Measurements from ENCODE around the gene ZNF429. TPM values are rescaled to one million over a fixed set of nuclear protein-coding genes. Genes with fewer than 3 reads are reported as not detected.
"Not testable (repeated sequence)": the region's sequence is repeated elsewhere in the genome, so short reads cannot be mapped to it uniquely, and the experiment has no call there.

Gene ZNF429
- total RNA-seq, 1 donor from 2014 or later = 6.3 TPM

GRCh38 chr19:21468791-21469190, 36.6 kb upstream of the ZNF429 start:
- Histone ChIP-seq H3K36me3 (ENCODE audit: control insufficient read depth, insufficient read depth, low read length) (no peaks in the 10 kb centered on the region), H3K4me3 (ENCODE audit: low read depth, low read length) (no peak overlapping the region), H3K27me3 (ENCODE audit: control insufficient read depth, insufficient read depth, low read length) (no peaks in the 10 kb centered on the region)
- no peak for DNase-seq (ENCODE audit: low read depth)
- no peak for TF ChIP-seq CTCF (IDR thresholded peaks at IDR 0.05; ENCODE audit: insufficient read depth, low read length, poor library complexity, severe bottlenecking)

- no peak for DNase-seq (ENCODE audit: low read depth)
- no peaks in the 10 kb centered on the region for H3K36me3 ChIP-seq (ENCODE audit: control insufficient read depth, insufficient read depth, low read length)
- H3K27me3 ChIP-seq (ENCODE audit: control insufficient read depth, insufficient read depth, low read length) = no peaks in the 10 kb centered on the region
- no peak for TF ChIP-seq CTCF (IDR thresholded peaks at IDR 0.05; ENCODE audit: insufficient read depth, low read length, poor library complexity, severe bottlenecking)
- H3K4me3 ChIP-seq (ENCODE audit: low read depth, low read length) = no peak overlapping the region
Observed at GRCh38 chr19:21472507-21472906, 32.9 kb upstream of the ZNF429 start.

- Histone ChIP-seq H3K4me3 (ENCODE audit: low read depth, low read length) (peak overlapping the region; percentile 53), H3K27me3 (ENCODE audit: control insufficient read depth, insufficient read depth, low read length) (no peaks in the 10 kb centered on the region), H3K36me3 (ENCODE audit: control insufficient read depth, insufficient read depth, low read length) (no peaks in the 10 kb centered on the region)
- TF ChIP-seq CTCF (IDR thresholded peaks at IDR 0.05; ENCODE audit: insufficient read depth, low read length, poor library complexity, severe bottlenecking) = peak; percentile 5
- DNase-seq (ENCODE audit: low read depth) = peak; percentile 4
Observed at GRCh38 chr19:21474671-21475181, 30.7 kb upstream of the ZNF429 start.

DNA sequence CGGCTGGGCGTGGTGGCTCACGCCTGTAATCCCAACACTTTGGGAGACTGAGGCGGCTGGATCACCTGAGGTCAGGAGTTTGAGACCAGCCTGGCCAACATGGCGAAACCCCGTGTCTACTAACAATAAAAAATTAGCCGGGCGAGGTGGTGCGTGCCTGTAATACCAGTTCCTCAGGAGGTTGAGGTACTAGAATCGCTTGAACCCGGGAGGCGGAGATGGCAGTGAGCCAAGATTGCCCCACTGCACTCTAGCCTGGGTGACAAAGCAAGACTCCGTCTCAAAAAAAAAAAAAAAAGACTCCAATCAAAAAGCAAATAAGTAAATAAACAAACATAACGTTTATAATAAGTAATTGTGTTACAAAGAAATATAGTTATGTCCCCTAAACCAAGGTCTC, 23.0 kb upstream of the ZNF429 start:
- DNase-seq (ENCODE audit: low read depth); H3K27me3 ChIP-seq (ENCODE audit: control insufficient read depth, insufficient read depth, low read length); H3K4me3 ChIP-seq (ENCODE audit: low read depth, low read length); H3K36me3 ChIP-seq (ENCODE audit: control insufficient read depth, insufficient read depth, low read length): not testable (repeated sequence)

GRCh38 chr19:21482863-21483276, 22.5 kb upstream of the ZNF429 start:
- DNase-seq (ENCODE audit: low read depth) = no peak
- Histone ChIP-seq H3K27me3 (ENCODE audit: control insufficient read depth, insufficient read depth, low read length) (no peaks in the 10 kb centered on the region), H3K4me3 (ENCODE audit: low read depth, low read length) (no peak overlapping the region), H3K36me3 (ENCODE audit: control insufficient read depth, insufficient read depth, low read length) (no peaks in the 10 kb centered on the region)
- peak; percentile 26 for TF ChIP-seq CTCF (IDR thresholded peaks at IDR 0.05; ENCODE audit: insufficient read depth, low read length, poor library complexity, severe bottlenecking)

- TF ChIP-seq CTCF (IDR thresholded peaks at IDR 0.05; ENCODE audit: insufficient read depth, low read length, poor library complexity, severe bottlenecking) = peak; percentile 49
- DNase-seq (ENCODE audit: low read depth) = no peak
- Histone ChIP-seq H3K4me3 (ENCODE audit: low read depth, low read length) (no peak overlapping the region), H3K36me3 (ENCODE audit: control insufficient read depth, insufficient read depth, low read length) (no peaks in the 10 kb centered on the region), H3K27me3 (ENCODE audit: control insufficient read depth, insufficient read depth, low read length) (no peaks in the 10 kb centered on the region)
Observed at GRCh38 chr19:21483589-21484170, 21.7 kb upstream of the ZNF429 start.

Data from kidney epithelial cell (primary cell).